ENCODE data around the gene STAC2. TPM values are rescaled to one million over a fixed set of nuclear protein-coding genes. Genes with fewer than 3 reads are reported as not detected.
"Not testable (repeated sequence)": the region's sequence is repeated elsewhere in the genome, so short reads cannot be mapped to it uniquely, and the experiment has no call there.

STAC2 gene, protein sequence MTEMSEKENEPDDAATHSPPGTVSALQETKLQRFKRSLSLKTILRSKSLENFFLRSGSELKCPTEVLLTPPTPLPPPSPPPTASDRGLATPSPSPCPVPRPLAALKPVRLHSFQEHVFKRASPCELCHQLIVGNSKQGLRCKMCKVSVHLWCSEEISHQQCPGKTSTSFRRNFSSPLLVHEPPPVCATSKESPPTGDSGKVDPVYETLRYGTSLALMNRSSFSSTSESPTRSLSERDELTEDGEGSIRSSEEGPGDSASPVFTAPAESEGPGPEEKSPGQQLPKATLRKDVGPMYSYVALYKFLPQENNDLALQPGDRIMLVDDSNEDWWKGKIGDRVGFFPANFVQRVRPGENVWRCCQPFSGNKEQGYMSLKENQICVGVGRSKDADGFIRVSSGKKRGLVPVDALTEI
- total RNA-seq (2014; rRNA removed; shearing (Covaris generic); ENCODE audit: low replicate concordance): not detected in 2 replicates

DNA sequence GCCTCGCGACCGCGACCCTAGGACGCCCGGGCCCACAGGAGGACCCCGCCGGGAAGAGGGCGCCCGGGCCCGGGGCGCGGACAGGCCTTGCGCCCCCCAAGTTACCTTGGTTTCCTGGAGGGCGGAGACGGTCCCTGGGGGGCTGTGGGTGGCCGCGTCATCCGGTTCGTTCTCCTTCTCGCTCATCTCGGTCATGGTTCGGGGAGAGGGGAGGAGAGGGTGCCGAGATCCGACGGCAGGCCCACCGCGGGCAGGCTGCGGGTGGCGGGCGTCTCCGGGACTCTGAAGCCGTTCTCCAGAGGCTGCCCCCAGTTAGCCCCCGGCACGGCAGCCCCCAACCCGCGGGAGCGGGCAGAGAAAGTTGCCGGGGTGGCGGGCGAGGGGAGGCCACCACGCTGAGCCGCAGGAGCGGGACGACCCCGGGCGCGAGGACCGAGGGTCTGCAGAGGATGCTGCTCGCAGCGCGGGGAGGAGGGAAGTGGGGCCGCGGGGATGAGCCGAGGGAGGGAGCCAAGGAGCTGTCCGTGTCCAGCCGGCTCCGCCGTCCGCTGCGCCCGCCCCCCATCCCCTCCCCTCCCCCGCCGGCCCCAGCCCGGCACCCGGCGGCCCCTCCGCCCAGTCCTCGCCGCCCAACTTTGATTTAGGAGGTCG lies at the start of gene STAC2:
TSS of gene STAC2 (minus strand) at position 638 of the 651 bp plus-strand sequence. CDS start at position 195, 443 bp downstream.
- no peak for DNase-seq (ENCODE audit: low read depth)
- in situ Hi-C loops (cut with HindIII; ENCODE audit: low pct_unique_long_range_greater_than_20kb, low sequenced_read_pairs): no loop called here

DNA sequence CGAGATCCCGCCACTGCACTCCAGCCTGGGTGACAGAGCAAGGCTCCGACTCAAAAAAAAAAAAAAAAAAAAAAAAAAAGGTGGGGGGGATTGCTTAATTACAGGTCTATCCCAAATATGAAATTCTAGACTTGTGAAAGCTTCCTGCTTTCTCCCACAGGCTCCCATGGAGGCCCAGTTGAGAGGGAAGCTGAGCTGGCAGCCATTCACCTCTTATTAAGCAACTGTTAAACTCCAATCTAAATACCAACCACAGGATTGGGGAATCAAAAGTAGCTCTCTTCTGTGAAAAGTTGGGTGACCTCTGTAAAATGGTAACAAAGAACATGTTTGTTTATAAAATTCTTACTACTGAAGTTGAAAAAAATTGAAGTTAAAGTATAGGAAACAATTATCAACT lies 45.8 kb upstream of the STAC2 start:
- DNase-seq (ENCODE audit: low read depth): no peak
- in situ Hi-C loops (cut with HindIII; ENCODE audit: low pct_unique_long_range_greater_than_20kb, low sequenced_read_pairs): no loop called here

DNA sequence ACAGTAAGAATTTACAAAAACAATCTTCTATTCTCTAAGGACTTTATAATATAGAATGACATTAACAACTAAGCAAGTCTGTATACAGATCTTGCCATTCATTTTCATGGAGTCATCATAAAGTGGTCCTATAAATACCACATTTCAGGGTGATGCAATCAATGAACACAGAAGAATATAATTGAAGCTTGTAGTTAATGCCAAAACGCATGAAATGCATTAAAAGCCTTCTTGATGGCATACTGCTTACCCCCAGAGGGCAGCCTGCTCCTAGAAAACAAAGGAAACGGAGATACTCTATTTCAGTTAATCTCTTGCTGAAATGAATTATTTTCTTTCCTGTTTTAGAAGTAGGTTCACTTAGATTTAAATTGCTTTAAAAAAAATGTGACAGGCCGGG lies 45.2 kb upstream of the STAC2 start:
- in situ Hi-C loops (cut with HindIII; ENCODE audit: low pct_unique_long_range_greater_than_20kb, low sequenced_read_pairs): no loop called here
- DNase-seq (ENCODE audit: low read depth): peak; percentile 12

DNA sequence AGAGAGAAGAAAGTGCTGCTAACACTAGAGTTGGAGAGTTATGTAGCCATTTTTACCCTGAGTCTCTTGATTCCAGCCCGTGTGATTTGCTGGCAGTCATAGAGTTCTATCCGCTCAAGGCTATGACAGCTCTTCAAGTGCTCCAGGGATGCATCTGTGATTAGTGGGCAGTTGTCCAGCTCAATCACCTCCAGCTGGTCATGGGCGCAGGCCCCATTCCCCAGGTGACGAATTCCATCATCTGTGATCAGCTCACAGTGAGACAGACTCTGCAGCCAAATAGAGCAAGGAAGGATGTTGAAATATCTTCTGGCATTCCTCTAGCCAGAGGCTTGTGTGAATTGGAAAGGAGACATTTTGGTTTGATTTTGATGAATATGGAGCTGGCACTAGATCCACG lies 38.4 kb upstream of the STAC2 start:
- no peak for DNase-seq (ENCODE audit: low read depth)
- in situ Hi-C loops (cut with HindIII; ENCODE audit: low pct_unique_long_range_greater_than_20kb, low sequenced_read_pairs): no loop called here

DNA sequence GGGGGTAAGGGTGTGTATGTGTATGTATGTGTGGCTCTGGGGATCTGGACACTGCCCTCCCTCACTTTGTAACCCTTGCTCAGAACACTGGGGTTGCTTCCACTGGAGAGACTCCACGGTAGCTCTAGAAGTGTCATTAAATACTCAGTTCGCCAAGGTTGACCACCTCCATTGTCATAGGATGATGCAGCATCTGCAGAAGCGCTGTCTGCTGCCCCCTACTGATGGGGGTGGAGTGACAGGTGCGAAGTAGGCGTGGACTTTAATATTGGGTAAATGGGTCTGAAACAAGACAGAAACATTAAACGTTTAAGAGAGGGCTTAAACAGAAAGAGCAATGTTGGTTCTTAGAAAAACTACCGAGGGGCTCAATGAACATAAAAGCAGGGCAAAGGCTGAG lies 35.5 kb upstream of the STAC2 start:
- in situ Hi-C loops (cut with HindIII; ENCODE audit: low pct_unique_long_range_greater_than_20kb, low sequenced_read_pairs): no loop called here
- no peak for DNase-seq (ENCODE audit: low read depth)

DNA sequence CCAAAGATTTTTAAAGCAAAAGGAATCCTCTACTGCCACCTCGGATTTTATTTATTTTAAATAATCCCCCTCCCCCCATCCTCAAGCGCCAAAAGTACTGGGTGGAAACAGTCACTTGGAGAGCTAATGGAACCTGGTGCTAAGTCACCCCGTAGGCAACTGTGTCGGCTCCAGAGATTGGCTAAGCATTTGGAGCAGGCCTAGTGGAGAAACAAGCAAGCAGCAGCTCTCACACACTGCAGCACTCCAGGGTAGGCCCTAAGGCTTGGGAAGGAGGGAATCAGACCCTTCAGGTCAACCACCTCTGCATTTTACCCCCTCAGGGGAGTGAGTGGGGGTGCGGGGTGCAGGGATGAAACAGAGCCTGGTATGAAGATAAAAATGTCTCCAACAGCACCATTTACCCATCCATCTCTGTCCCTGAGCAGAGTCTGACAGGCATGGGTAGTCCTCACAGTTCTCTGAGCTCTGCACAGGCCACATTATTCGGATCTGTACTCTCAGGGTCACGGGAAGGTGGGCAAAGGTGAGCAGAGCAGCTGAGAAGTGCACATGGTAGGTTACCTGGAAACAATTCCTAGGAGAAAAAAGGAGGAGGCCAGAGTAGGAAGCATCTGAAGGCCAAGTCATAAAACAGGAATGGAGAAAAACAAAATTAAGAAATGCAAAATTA lies 27.2 kb upstream of the STAC2 start:
- DNase-seq (ENCODE audit: low read depth): no peak
- in situ Hi-C loops (cut with HindIII; ENCODE audit: low pct_unique_long_range_greater_than_20kb, low sequenced_read_pairs): no loop called here

DNA sequence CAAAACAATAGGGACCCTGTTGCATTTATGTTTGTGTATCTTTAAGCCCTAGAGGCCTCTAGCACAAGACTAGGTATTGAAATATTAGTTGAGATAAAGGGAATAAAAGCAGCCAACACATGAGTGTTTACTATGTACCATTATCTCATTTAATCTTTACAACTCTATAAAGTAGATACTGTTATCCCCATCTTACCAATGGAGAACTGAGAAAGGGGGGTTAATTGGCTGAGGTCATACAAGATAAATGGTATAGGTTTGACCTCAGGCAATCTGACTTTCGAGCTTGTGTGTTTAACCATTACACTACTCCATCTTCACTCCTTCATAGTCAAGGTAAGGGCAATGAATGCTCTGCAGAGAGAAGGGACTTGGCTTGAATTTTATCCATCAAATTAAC lies 26.3 kb upstream of the STAC2 start:
- DNase-seq (ENCODE audit: low read depth): no peak
- in situ Hi-C loops (cut with HindIII; ENCODE audit: low pct_unique_long_range_greater_than_20kb, low sequenced_read_pairs): no loop called here

DNA sequence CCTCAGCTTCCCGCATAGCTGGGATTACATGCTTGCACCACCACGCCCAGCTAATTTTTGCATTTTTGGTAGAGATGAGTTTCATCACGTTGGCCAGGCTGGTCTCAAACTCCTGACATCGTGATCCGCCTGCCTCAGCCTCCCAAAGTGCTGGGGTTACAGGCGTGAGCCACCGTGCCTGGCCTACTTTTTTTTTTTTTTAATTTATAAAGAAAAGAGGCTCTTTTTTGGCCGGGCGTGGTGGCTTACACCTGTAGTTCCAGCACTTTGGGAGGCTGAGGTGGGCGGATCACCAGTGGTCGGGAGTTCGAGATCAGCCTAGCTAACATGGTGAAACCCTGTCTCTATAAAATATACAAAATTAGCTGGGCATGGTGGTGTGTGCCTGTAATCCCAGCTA lies 24.3 kb upstream of the STAC2 start:
- in situ Hi-C loops (cut with HindIII; ENCODE audit: low pct_unique_long_range_greater_than_20kb, low sequenced_read_pairs); DNase-seq (ENCODE audit: low read depth): not testable (repeated sequence)

DNA sequence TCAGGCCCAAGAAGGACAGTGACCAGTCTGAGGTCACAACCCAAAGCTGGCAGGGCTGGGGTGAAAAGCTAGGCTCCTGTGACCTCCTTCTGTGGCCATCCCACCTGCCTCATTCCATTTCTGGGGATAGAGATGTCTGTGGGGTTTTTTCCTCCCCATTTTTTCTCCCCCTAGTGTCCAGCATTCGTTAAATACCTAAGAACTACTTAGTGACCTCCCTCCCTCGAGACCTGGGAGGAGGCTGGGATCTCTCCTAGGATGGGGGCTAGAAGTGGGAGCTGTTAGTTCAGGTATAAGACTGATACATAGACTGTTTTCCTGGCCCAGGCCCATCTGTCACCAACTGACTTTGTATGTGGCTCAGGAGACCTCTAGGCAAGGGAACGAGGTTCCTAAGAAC lies 20.5 kb upstream of the STAC2 start:
- in situ Hi-C loops (cut with HindIII; ENCODE audit: low pct_unique_long_range_greater_than_20kb, low sequenced_read_pairs): no loop called here

DNA sequence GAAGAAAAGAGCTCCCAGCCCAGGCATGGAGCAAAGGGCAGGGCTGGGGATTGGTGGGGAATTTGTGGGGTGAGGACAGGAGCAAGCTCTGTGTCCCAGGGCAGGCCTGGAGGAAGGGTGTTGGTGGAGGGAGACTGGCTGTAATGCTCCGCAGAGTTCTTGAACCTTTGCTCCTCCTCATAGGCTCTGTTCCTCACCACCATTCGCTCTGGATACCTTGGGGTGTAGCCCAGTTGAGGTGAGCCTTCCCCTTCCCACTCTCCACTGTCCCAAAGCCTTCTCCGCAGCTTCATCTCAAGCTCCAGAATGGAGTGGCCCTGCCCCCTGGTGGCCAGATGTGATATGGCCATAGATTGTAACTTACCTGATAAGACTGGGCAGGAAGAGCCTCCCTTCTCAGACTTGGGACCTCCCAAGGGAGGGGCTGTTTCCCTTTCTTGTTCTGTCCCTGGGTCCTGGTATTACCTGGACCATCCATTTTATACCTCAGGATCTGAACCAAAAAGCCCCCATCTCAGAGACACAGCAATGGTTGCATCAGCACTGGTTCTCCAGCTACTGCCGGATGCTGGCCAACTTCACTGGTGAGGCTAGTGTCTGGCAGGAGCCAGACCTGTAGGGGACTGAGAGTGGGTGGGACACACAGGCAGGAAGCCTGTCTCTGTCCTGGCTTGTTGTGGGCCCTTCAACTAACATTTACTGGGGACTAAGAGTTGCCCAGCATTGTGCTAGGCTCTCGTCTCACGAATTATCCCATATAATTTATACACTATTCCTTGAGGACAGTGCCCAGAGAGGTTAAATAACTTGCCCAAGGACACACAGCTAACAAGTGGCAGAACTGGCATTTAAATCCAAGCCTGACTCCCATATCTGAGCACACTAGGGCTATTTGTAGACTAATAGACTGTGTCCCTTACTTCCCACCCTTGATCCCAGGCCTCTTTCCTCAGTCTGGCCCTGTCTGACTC lies 19.1 kb upstream of the STAC2 start:
- DNase-seq (ENCODE audit: low read depth): peak; percentile 75

More for the DNA sequence above, 20.5 kb upstream of the STAC2 start:
- no peak for DNase-seq (ENCODE audit: low read depth)

DNA sequence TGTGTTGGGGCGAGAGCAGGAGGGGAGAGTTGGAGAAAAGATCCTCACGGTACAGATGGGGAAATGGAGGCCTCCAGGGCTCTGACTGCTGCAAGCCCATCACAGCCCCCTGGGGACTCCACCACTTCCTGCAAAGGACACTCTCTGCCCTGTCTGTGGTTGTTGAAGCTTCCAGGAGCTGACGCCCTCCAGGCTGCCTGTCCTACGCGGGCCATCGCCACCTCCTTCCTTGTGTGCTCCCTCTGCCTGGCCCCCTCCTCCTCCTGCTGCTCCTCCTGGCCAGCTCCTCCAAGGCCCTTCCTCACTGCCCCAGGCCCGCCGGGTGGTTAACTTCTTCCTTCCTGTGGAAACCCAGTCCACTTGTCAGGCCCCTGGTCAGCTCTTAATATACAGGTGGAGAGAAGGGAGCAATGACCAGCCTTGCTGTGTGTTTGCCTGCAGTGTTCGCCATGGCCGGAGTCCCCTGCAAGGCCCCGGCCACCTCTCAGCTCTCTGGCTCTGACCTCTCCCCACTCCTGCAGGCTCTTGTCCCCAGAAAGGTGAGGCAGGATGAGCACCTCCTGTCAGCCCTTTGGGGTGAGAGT lies 18.4 kb upstream of the STAC2 start:
- no peak for DNase-seq (ENCODE audit: low read depth)

More for the DNA sequence above, 19.1 kb upstream of the STAC2 start:
- in situ Hi-C loops (cut with HindIII; ENCODE audit: low pct_unique_long_range_greater_than_20kb, low sequenced_read_pairs): no loop called here

DNA sequence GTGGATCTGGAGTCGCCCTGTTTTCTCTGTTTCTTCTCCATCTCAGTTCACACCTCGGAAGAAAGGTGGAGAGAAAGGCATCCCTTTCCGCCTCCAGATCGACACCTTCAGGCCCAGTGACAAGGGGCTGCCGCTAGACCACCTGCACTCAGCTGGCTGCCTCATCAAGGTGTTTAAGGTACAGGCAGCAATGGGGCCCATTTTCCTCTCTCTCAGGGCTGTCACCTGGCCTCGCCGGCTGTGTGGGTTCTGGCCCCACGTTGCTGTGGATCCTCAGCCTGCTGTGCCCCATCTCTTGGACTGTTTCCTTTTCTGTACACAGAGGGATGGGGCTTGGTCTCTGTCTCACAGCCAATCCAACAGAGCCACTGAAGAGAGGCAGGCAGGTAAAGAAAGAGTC lies 17.4 kb upstream of the STAC2 start:
- DNase-seq (ENCODE audit: low read depth): no peak
- in situ Hi-C loops (cut with HindIII; ENCODE audit: low pct_unique_long_range_greater_than_20kb, low sequenced_read_pairs): no loop called here

More for the DNA sequence above, 18.4 kb upstream of the STAC2 start:
- in situ Hi-C loops (cut with HindIII; ENCODE audit: low pct_unique_long_range_greater_than_20kb, low sequenced_read_pairs): no loop called here

DNA sequence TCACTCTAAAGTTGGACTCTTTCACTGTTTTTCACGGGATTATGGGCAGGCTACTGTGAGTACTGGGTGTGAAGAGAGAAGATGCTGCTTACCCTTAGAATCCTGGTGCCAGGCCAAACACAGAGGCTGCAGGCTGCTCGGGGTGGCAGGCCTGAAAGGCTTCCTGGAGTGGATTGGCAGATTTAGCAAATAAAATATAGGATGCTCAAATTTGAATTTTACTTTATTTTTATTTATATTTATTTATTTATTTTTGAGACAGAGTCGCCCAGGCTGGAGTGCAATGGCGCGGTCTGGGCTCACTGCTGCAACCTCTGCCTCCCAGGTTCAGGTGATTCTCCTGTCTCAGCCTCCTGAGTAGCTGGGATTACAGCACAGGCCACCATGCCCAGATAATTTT lies 14.9 kb upstream of the STAC2 start:
- in situ Hi-C loops (cut with HindIII; ENCODE audit: low pct_unique_long_range_greater_than_20kb, low sequenced_read_pairs): no loop called here
- DNase-seq (ENCODE audit: low read depth): no peak

DNA sequence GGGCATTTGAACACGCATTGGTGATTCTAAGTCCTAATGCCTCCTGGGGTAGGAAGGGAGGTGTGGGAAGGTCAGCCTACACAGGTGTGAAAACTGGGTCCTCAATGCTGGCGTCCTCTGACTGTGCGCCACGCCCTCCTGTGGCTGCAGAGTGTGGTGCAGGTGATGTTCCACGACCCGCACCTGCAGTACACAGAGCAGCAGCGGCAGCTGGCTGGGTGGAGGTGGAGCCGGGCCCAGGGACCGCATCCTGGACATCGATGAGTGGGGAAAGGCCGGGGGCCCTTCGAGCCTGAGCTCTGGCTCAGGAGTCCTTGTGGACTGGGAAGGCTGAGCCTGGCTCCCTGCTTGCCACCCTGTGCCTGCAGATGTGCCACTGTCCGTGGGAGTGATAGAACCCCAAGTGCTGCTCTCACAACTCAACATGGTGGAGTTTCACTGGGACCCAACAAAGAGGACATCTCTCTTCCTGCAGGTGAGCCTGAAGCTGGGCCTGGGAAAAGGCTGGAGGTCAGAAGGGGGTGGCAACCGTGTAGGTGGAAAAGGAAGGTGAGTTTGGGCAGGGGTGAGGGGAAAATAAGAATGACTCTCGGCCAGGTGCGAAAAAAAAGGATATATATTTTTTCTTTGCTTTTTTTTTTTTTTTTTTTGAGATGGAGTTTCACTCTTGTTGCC lies 14.0 kb upstream of the STAC2 start:
- in situ Hi-C loops (cut with HindIII; ENCODE audit: low pct_unique_long_range_greater_than_20kb, low sequenced_read_pairs): no loop called here
- no peak for DNase-seq (ENCODE audit: low read depth)

DNA sequence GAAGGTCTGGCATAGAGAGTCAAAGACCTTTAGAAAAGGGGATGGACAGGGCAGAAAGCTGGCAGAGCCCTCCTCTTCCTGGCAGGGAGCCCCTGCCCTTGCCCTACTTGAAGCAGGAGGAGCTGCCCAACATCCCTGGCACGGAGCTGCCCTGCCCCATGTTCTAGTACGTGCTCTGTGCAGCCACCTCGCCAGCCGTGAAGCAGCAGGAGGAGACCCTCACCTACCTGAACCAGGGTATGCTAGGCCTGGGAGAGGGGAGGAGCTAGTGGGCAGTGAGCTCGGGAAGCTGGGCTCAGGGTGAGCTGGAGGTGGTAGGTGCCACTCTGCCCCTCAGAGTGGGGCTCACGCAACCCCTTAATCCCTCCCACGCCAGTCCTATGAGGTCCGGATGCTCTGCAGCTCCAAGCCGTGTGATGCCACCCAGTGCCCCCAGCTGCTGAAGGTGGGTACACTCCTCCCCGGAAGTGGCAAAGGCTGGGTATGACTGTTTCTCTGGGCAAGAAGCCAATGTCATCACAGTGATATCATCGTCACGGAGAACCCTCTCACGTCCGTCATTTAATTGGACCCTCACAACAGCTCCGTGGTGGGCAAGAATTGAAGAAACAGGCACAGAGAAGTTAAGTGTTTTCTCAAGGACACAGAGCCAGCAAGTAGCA lies 12.7 kb upstream of the STAC2 start:
- peak; percentile 72 for DNase-seq (ENCODE audit: low read depth)
- in situ Hi-C loops (cut with HindIII; ENCODE audit: low pct_unique_long_range_greater_than_20kb, low sequenced_read_pairs): no loop called here

DNA sequence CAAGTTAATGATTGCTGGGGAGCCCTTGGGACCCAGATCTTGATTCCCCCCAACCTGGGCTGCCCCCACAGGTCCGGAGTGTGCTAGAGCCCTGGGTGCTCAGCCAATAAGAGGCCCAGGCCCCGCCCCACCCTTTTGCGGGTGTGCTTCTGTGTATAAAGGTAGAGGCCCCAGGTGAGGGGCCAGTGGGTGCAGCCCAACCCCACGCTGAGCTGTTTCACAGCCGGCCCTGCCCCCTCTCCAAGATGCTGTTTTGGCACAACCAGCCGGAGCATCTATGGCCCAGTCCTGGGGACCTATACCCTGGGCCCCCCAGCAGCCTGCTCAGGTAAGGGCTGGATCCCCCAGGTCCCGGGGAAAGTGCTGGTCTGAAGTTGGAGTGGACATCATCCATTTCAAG lies 11.8 kb upstream of the STAC2 start:
- DNase-seq (ENCODE audit: low read depth): no peak
- in situ Hi-C loops (cut with HindIII; ENCODE audit: low pct_unique_long_range_greater_than_20kb, low sequenced_read_pairs): no loop called here

DNA sequence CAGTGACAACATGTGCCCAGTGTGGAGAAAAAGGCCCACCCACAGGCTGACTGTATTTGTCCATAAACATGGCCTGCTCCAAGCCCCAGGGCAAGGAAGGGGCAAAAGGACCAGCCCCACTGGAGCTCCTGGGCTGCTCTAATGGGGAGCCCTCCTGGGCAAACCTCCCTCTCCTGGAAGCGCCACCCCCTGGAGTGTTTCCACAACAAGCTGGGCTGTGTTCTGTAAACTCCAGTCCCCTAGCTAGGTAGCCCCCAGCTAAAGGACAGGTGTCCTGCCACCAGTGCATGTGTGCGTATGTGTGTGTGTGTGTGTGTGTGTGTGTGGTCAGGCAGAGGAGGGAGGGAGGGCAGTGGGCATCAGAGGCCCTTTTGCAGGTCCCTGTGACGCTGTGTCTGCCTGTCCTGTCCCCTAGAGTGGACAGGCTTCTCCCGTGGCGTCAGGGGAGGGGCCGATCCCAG lies 11.3 kb upstream of the STAC2 start:
- DNase-seq (ENCODE audit: low read depth): no peak
- in situ Hi-C loops (cut with HindIII; ENCODE audit: low pct_unique_long_range_greater_than_20kb, low sequenced_read_pairs): no loop called here
